HG03139 (cell line): ENCODE data around the gene CNIH2.
"Not testable (repeated sequence)": the region's sequence is repeated elsewhere in the genome, so short reads cannot be mapped to it uniquely, and the experiment has no call there.

Experiments used
- ATAC-seq: cut with Tn5 transposase; IDR thresholded peaks from one replicate; pipeline ENCODE4 v1.9.1; 2021; ENCODE audit not compliant: unreplicated experiment

CNIH2 gene

DNA sequence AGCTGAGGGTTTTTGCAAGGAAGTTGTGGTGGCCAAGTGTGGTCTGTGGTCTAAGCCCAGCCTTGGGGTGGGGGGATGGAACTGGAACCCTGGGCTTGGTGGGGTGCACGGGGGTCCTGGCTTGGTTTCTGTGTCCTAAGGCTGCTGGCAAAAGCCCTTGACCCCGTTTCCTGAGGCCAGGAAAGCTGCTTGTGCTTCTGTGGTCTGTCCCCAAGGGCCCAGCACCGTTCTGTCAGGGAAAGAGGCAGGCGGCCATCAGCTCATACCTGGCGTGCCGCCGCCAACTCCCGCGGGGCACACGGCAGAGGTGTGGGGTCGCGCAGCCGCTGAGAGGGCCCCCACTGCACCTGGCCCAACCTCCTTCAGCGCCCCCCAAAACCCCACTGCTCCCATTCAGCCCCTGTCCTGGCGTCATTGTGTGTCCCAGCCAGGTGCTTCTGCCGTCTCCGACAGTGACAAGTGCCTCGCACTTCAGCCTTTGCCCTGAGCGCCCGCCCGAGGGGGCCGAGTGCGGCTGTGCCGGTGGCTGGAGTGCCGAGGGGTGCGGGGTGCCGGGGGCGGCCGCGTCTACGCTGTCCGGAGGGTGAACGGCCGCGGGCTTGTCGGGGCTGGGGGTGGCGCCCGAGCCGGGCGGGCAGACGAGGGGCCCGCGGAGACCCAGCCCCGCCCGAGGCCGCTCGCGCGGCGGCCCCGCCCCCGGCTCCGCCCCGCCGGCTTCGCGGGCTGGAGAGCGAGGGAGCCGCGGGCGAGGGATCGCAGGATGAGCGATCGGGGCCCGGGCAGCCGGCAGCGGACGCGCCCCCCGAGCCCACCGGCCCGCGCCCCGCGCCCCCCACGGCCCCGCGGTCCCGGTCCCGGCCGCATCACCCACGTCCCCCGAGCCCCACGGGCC, at the start of gene CNIH2:
Gene CNIH2, plus strand, starts transcription at position 705 of the 892 bp plus-strand sequence. CDS start 282 bp downstream, outside the sequence.
- ATAC-seq: no peak

DNA sequence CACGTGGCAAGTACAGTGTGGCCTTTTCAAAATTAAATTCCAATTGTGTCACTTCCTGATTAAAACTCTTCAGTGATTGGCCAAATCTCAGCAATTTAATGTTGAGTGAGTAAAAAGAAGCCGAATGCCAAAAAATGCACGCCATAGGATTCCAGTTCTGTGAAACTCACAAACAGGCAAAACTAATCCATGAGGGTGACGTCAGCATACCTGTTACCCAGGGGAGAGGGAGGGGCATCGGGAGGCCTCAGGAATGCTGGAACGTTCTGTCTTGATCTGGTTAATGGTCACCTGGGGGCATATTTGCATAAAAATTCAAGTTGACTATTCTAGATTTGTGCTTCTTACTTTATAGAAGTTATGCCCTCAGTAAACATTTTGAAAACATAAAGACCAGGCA, 49.5 kb upstream of the CNIH2 start:
- ATAC-seq: no peak

DNA sequence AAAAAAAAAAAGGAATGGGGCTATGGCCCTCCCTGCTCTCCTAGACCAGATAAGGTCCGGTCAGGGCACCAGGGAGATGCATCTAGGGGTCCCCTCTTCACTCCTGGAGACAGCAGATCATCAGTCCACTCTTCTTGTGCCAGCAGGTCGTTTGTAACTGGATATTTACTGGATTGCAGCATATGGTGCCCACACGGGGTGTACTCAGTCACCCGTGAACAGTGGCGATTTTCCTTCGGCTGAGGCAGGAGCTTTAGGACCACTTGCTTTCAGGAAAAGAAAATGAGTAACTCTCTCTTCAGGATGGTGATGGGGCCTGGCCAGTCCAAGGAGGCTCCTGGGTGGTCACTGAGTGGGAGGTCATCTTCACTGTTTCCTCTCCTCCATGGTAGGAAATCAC, 47.8 kb upstream of the CNIH2 start:
- ATAC-seq: no peak

DNA sequence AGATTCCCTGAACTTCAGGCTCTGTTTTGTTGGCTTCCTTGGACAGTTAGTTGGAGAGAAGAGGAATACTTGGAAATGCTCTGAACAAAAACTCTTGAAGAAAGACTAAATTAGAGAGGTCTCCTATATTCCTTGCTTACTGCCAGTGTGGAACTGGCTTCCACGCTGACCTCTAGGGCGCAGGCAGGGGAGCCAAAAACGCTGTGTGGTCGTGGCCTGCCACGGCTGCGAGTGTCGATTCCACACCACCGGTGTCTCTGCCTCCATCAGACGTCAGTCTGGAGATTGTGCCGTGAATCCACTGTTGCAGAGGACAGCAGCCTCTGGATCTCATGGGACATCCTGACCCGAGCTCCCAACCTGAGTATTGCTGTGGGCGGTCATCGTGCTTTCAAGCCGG, 47.0 kb upstream of the CNIH2 start:
- no peak for ATAC-seq

DNA sequence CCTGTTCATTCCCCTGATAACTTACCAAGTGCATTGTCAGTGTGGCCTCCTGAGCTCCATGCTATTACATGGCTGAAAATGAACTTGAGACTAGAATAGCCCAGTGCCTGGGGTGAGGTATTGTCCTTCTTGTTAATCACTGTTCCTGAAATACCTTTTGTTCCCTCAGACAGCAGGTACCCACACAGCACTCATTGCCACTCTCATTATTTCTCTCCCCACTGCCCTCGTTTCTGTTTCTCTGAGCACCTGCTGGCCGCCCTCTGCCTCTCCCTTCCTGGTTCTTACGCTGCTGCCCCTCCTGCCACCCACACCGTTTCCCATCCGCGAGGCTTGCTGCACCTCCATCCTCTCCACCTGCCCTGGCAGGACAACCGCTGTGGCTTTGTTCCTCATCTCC, 46.4 kb upstream of the CNIH2 start:
- no peak for ATAC-seq

DNA sequence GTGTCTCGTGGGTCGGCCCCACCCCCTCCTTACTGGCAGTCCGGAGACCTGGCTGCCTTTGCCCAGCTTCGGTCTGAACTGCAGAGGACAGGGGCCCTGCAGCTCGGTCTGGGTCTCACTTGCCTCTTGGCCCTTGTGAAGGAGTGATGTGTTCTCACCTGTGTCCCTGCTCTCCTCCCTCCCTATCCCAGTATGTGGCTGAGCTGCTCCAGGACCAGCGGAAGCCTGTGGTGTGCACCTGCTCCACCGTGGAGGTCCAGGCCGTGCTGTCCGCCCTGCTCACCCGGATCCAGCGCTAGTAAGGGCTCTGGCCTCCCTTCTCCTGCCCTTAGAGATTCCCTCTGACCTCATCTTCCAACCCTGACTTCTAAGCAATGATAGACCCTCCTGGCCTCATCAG, 45.2 kb upstream of the CNIH2 start:
- ATAC-seq: no peak

DNA sequence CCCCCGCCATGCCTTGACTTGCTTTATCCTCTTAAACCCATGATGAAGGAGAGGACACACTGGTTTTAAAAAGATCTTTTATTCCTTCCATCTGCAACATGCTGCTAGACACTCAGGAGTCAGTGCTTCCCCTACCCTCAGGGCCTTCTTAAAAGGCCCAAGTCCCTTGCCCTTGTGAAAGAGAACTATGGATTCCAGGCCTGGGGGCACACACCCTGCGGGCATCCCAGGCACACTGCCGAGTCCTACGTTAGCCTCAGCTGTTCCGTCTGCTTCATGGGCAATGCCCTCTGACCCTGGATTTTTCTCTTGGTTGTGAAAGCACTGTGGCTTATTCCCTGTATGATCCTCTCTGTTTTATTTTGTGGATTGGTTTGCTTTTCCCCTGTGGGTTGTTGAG, 44.7 kb upstream of the CNIH2 start:
- ATAC-seq: no peak

DNA sequence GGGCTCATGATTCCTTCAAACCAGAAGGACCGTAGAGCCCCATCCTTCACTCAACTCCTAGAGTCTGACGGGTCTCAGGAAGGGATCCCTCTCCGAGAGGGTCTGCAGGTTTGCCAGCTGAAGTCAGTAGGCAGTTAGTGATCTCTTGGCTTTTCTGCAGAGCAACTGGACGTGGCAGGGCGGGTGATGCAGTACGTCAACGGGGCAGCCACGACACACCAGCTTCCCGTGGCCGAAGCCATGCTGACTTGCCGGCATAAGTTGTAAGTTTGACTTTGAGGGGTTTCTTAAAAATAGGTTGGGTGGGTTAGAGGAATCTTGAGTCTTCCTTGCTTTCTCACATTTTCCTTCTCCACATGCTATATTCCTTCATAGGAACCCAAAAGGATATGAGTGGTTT, 42.8 kb upstream of the CNIH2 start:
- no peak for ATAC-seq

DNA sequence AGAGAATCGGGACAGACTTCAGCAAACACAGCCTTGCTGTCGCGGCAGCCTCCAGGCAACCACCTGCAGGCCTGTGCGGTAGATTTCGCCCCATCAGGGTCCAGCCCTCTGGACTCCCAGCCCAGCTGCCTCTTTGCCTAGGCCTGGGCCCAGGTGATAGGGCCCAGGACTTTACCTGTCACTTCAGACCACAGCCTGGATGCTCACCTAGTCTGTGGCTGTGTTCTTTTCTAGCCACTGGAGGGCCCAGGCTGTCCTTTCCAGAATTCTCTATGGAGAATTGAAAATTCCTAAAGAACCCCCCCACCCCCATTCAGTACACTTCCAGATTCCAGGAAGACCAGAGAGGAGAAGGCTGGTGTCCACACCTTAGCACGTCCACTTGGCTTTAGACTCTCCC, 40.1 kb upstream of the CNIH2 start:
- ATAC-seq: no peak

DNA sequence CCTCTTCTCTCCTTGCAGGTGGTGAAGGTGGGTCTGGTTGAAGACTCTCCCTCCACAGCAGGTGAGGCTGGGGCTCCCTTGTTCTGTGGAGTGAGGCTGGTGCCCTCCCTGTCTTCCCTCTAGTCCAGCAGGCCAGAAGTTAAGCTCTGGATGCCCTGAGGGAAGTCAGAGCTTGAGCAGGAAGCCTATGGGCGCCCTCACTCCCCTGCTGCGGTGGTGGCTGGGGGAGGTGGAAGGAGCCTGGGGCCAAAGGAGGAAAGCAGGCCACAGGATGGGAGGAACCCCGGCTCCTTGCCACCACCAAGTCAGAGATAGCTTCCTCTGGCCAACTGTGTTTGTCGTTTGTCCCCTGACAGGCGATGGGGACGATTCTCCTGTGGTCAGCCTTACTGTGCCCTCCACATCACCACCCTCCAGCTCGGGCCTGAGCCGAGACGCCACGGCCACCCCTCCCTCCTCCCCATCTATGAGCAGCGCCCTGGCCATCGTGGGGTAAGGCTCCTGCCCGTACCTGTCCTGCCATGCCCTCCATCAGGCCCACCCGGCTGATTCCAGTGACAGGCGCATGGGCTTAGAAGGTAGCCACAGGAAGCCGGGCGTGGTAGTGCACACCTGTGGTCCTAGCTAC, 39.1 kb upstream of the CNIH2 start:
- no peak for ATAC-seq

DNA sequence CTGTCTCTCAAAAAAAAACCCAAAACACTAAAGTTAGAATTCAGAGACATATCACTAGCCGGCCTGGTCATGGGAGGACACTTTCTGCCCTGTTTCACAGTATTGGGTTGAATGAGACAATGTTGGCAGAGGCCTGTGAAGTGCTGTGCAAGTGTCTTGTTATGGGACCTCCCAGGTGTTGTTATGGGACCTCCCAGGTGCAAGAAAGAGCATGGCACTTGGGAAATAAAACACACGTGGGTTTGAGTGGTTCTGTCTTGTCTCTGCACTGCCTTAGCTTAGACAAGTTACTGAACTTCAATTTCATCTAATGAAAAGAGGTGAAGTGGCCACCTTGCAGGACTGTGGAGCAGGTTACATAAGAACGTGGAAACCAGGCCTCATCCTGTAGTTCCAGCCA, 38.5 kb upstream of the CNIH2 start:
- no peak for ATAC-seq

DNA sequence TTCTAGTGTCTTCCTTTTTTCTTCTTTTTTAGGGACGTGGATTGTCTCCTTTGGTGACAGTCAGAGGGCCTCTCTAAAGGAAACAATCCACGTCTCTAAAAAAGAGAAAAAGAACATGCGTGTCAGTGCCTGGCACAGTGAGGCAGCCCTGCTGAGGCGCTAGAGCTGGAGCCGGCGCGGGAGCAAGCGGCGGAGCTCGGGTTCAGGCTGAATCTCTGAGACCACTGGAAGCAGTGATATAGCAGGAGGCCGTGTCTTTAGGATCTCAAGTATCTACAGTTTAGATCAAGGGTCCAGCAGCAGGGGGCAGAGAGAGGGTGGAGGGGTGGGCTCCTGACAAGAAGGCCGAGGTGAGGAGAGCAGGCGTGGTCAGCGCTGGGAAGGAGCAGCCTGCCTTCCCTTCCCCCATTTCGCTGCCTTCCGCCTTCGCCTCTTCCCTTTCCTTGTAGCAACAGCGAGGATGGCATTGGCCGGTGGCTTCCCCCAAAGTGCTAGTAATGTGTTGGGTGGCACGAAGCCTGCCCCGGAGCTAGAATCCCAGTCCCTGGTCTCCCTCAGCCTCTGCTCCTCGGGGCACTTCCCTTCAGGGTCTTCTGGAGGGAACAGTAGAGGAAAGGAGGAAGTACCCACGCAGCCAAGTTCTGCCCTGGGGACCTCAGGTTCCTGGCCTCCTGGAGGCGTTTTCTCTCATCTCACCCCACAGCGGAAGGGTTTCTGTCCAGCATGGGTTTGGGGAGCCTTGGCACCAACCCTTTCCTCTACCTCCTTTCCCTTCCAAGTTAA, 37.8 kb upstream of the CNIH2 start:
- no peak for ATAC-seq

DNA sequence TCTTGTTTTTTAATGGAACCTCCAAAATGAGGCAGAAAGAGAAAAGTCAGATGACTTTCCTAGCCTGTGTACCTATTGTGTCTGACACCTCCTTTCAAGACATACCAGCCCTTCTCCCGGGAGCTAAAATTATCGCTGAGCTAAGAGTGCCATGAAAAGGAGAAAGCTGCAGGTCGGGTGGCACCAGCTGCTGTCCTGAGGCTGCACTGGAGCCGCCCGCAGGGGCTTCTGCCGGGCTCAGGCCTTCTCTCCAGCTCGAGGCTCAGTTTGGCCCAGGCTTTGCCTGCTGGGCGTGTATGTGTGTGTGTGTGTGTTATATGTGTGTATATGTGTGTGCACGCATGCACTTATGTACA, 37.2 kb upstream of the CNIH2 start:
- no peak for ATAC-seq

DNA sequence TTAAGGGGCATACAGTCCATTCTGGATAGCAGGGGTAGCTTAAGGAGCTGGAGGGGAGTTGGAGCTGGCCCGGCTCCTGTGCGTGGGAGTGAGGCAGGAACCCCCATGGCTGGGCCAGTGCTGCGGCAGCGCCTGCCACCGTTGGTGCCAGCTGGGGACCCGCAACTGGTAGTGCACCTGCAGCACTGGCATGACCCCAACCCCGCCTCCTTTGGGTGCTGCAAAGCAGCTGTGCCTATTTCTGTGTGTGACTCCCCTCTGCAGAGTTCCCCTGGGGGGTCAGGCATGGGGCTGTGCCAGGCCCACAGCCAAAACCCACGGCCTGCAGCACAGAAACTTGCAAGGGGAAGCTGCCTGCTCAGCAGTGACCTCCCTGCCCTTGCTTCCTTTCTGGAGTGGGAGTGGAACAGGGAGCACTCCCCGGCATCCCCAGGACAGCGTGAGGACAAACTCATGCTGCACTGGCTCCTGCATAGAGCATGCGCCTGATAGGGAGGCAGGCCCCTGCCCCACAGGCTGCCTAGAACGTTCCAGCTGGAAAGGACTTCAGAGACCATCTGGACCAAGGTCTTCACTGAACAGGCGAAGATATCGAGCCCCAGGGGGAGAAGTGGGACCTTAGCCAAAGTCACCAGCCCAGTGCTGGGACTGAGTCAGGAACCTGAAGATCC, 35.7 kb upstream of the CNIH2 start:
- no peak for ATAC-seq

DNA sequence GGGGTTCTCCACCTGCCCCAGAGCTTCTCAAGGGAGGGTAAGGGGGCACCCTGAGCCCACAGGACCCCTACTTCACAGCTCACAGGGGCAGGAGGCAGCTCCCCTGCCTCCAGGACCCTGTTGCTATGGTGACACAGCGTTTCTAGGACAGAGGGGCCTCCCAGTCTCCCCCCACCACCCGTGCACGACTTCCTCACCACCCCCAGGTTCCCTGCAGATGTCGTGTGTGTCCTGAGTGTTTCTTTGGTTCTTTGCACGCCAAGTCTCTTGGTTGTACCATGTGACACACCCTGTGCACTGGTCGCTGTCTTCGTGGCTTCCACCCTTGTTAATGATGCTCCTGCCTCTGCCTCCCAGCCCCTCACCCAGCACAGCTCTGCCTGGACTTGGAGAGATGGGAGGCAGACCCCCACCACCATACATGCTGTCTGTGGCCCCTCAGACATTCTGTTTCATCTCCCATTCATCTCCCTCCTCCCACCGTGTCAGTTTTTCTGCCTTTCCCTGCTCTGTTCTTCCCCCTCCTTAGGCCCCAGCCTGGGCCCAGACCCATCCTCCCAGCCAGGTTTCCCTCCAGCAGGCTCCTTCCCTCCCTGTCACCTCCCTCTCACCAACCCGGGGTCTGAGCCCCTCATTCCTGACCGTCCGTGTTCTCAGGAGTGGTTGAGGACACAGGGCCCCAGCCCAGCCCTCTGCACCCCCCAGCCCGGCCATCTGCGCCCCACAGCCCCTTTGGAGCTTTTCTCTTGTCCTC, 34.0 kb upstream of the CNIH2 start:
- ATAC-seq: no peak

DNA sequence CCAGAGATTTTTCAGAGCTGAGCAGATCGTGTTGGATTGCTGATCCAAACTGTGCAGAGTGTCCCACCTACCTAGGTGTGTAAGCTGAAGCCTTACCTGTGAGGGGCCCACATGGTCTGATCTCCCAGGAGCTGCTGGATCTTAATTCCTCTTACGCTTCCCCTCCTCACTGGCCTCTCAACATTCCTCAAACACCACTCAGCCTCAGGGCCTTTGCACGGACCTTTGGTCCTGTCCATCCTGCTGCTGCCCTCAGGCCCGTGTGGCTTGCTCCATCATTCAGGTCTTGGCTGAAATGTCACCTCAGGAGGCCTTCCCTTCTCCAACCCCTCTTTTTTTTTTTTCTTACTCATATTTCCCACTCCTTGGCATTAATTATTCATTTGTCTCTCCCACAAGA, 30.7 kb upstream of the CNIH2 start:
- ATAC-seq: no peak

DNA sequence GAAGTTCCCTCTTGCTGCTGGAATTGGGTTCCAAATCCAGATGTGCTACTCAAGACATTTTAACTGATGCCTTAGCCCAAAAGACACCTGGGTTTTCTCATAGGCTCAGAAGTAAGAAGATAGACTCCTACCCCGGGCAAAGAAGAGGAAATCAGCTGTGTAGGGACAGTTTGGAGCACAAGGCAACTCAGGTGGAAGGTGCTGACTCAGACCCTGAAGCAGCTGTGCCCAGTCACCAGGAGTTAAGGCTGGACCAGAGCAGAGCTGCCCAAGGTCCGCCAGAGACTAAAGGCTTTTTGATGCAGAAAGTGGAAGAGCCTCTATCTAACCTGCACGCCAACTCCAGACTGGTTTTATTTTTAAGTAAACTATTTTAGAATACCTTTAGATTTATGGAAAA, 30.2 kb upstream of the CNIH2 start:
- no peak for ATAC-seq

DNA sequence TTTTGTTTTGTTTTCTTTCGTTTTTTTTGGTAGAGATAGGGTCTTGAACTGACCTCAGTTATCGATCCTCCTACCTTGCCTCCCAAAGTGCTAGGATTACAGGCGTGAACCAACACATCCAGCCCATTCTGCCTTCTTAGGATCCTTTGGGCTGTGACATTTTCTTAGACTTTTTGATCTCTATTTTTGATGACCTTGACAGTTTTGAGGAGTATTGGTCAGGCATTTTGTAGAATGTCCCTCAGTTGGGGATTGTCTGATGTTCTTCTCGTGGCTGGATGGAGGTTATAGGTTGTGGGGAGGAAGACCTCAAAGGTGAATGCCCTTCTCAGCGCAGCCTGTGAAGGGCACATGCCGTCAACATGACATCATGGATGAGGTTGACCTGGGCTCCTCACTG, 29.1 kb upstream of the CNIH2 start:
- no peak for ATAC-seq

DNA sequence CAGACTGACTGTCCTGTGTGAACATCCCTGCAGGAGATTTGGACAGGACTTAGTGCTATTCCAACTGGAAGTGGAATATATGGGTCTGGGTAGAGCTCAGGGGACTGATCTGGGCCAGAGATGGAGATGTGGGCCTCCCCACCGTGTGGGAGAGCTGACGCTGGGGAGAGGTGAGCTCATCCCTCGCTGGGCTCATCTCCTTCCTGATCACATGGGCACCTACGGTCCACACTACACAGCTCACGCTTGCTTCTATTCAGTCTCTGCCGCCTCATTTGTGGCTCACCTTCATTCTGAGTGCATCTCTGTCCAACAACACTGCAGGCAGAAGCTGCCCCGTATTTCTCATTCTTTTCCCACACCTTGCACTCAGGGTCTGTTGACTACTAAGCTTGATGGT, 26.2 kb upstream of the CNIH2 start:
- no peak for ATAC-seq

DNA sequence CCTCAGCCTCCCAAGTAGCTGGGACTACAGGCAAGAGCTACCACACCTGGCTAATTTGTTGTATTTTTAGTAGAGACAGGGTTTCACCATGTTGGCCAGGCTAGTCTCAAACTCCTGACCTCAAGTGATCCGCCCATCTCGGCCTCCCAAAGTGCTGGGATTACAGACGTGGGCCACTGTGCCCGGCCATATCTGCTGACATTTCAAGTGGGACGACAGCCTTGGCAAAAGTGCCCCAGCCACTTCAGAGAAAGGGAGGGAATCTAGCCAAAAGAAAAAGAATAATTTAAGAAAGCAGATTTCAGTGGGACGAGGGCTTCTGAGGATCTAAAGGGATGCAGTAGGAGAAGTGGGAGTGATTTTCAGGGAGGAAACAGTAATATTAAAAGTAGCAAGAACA, 24.9 kb upstream of the CNIH2 start:
- ATAC-seq: not testable (repeated sequence)

DNA sequence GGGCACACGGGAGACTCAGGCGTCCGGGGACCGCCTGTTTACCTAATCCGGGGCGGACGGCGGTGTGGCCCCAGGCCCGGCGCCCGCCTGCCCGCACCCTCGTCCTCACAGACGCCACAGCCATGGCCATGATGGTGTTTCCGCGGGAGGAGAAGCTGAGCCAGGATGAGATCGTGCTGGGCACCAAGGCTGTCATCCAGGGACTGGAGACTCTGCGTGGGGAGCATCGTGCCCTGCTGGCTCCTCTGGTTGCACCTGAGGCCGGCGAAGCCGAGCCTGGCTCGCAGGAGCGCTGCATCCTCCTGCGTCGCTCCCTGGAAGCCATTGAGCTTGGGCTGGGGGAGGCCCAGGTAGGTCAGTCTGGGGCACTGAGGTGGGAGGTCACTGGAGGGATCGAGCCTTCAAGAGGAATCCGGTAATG, 19.5 kb upstream of the CNIH2 start:
- no peak for ATAC-seq
